ENCODE measurements around the gene CHST13. TPM values are rescaled to one million over a fixed set of nuclear protein-coding genes. Genes with fewer than 3 reads are reported as not detected.

The CHST13 gene
- total and polyA plus RNA-seq, 2 of the 4 experiments (the other 2 are of a cell fraction): not detected

DNA sequence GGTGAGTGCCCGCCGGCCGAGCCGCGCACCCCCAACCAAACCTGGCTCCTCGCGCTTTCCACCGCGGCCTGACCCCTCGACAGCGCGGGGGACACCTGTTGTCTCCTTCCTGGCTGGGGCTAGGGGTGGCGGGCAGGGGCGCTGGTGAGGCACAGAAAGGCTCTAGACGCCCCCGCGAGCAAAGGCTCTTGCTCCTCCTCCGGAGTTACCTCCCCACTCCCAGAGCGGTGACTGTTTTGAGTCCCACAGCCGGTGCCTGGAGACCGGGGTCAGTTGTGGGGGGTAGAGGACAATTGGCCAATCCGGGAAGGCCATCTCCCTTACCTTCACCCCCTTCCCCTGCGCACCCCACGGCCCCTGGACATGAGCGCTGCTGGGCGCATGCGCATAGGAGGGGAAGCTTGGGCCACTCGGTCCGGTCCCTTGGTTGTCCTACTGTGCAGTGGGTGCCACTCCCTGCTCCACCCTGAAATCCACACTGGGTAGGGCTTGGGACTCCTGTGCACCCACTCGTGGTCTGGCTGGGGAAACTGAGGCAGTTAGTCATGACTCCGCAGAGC is 554 bp downstream of the CHST13 start:
- Histone ChIP-seq H3K36me3 (ENCODE audit: control insufficient read depth, insufficient read depth, low read length) (no peaks in the 10 kb centered on the region), H4K20me1 (ENCODE audit: insufficient read depth, low read length) (no peaks in the 10 kb centered on the region), H2AFZ (replicated peaks; ENCODE audit: low read length, poor library complexity) (peak overlapping the region; percentile 75), H3K4me2 (ENCODE audit: low read depth, low read length) (peak overlapping the region; percentile 64), H4K8ac (ENCODE audit: low read depth in 2 of 2, low read length in 2 of 2) (no peak overlapping the region), H2BK120ac (ENCODE audit: low read depth, low read length) (no peak overlapping the region), H2AK9ac (replicated peaks; ENCODE audit: low read depth, low read length, poor library complexity) (no peak overlapping the region), H3K9me3 (ENCODE audit: control insufficient read depth, insufficient read depth, low read length) (no peaks in the 10 kb centered on the region), H3K27ac (ENCODE audit: insufficient read depth, low read length) (no peak overlapping the region), H3K56ac (ENCODE audit: extremely low read depth, insufficient read depth, low read length) (no peak overlapping the region), H3K23ac (ENCODE audit: low read depth, low read length) (no peak overlapping the region), H3K18ac (ENCODE audit: low read depth, low read length) (no peak overlapping the region), H3K4me1 (ENCODE audit: control insufficient read depth, insufficient read depth, low read length) (no peaks in the 10 kb centered on the region; the same call in 1 of the 2 replicates), H3K4me3 (ENCODE audit: insufficient read depth, low read depth, low read length) (0 out of 2 replicates have a peak overlapping the region, but pooled peaks have one; percentile 17), H3K14ac (replicated peaks; ENCODE audit: low read depth, low read length) (no peak overlapping the region), H4K5ac (ENCODE audit: low read depth, low read length) (no peak overlapping the region), H3K9me1 (ENCODE audit: insufficient read depth, low read length) (no peaks in the 10 kb centered on the region; the same call in 1 of the 2 replicates), H2BK15ac (ENCODE audit: low read depth, low read length) (no peak overlapping the region), H2BK5ac (ENCODE audit: low read depth, low read length, poor library complexity, severe bottlenecking) (no peak overlapping the region), H3K4ac (ENCODE audit: low read depth, low read length) (no peak overlapping the region), H2AK5ac (ENCODE audit: low read depth, low read length) (no peak overlapping the region), H4K91ac (ENCODE audit: insufficient read depth, low read depth, low read length) (no peak overlapping the region), H3K9ac (ENCODE audit: low read depth, low read length) (no peak overlapping the region), H3K79me1 (ENCODE audit: low read depth in 1 of 2, low read length in 2 of 2) (no peaks in the 10 kb centered on the region), H3K27me3 (ENCODE audit: control insufficient read depth, insufficient read depth, low read length) (peaks cover 47% of the 10 kb centered on the region), H2BK20ac (ENCODE audit: low read depth, low read length) (no peak overlapping the region)
- 0% methylated on average over 2 of the region's 31 CpGs; no CpG with 5 or more reads in 1 of the 2 experiments for WGBS, 2 experiments (ENCODE audit: extremely low coverage in 2 of 2, insufficient read length in 1 of 2)
- intact Hi-C loops (cut with micrococcal nuclease): loop anchor here (5.0 kb wide), 3 partner anchors 228 to 458 kb away; partner anchors contain the start of gene PLXNA1
- ChIA-PET POLR2A (ENCODE audit: unreplicated experiment) (no interaction called here), CTCF (no interaction called here)
- TF ChIP-seq FOS (IDR thresholded peaks at IDR 0.05; ENCODE audit: low read depth, low read length) (no peak), RFX5 (IDR thresholded peaks at IDR 0.05; ENCODE audit: low read depth, low read length) (no peak), SMC3 (IDR thresholded peaks at IDR 0.05; ENCODE audit: low read depth, low read length) (no peak), RCOR1 (IDR thresholded peaks at IDR 0.05; ENCODE audit: insufficient replicate concordance, low read length) (no peak), POLR2A (IDR thresholded peaks at IDR 0.05; ENCODE audit: low read depth, low read length) (no peak), CEBPB (IDR thresholded peaks at IDR 0.05; ENCODE audit: low read depth, low read length) (no peak), NFE2L2 (IDR thresholded peaks at IDR 0.05; ENCODE audit: low read depth, low read length) (no peak), MAZ (IDR thresholded peaks at IDR 0.05; ENCODE audit: borderline replicate concordance, low read depth, low read length) (no peak), RAD21 (IDR thresholded peaks at IDR 0.05; ENCODE audit: low read length) (no peak), MXI1 (IDR thresholded peaks at IDR 0.05; ENCODE audit: borderline replicate concordance, low read depth, low read length) (no peak), BHLHE40 (IDR thresholded peaks at IDR 0.05; ENCODE audit: low read depth, low read length) (no peak)
- TF ChIP-seq, protein P1, sequence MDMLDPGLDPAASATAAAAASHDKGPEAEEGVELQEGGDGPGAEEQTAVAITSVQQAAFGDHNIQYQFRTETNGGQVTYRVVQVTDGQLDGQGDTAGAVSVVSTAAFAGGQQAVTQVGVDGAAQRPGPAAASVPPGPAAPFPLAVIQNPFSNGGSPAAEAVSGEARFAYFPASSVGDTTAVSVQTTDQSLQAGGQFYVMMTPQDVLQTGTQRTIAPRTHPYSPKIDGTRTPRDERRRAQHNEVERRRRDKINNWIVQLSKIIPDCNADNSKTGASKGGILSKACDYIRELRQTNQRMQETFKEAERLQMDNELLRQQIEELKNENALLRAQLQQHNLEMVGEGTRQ (IDR thresholded peaks at IDR 0.05; ENCODE audit: low read depth, low read length): no peak
- TF ChIP-seq, protein P2, sequence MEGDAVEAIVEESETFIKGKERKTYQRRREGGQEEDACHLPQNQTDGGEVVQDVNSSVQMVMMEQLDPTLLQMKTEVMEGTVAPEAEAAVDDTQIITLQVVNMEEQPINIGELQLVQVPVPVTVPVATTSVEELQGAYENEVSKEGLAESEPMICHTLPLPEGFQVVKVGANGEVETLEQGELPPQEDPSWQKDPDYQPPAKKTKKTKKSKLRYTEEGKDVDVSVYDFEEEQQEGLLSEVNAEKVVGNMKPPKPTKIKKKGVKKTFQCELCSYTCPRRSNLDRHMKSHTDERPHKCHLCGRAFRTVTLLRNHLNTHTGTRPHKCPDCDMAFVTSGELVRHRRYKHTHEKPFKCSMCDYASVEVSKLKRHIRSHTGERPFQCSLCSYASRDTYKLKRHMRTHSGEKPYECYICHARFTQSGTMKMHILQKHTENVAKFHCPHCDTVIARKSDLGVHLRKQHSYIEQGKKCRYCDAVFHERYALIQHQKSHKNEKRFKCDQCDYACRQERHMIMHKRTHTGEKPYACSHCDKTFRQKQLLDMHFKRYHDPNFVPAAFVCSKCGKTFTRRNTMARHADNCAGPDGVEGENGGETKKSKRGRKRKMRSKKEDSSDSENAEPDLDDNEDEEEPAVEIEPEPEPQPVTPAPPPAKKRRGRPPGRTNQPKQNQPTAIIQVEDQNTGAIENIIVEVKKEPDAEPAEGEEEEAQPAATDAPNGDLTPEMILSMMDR (conservative IDR thresholded peaks at IDR 0.05; ENCODE audit: low read depth, low read length): no peak
- in situ Hi-C loops (cut with MboI; ENCODE audit: low sequenced_read_pairs): loop anchor here (10.0 kb wide), 1 partner anchor 930 kb away; no protein-coding TSS in a partner anchor
- dilution Hi-C loops (cut with HindIII; ENCODE audit: low sequenced_read_pairs, unreplicated experiment): no loop called here
- no peak for DNase-seq
- no TSS peak for BruUV-seq (replicated peaks)
- ATAC-seq (ENCODE audit: low read depth): peak; percentile 13
